ENCODE measurements around the gene CAMK2D.

Gene CAMK2D

DNA sequence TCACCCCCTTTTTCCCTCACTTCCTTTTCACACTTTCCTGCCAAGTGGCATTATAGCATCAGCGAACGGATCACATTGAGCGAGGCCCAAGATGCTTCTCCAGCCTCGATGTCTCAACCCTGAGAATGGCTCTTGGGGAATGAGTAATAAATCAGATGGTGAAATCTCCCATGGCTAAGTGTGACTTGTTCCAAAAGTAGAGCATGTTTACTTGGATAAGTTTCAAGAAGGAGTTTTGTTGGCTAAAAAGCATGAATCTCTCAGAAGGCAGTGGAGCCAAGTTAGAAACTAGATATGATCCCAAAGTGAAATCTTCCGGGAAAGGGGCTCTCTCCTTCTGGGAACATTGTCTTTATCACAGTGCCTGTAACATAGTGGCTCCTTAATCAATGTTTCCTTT lies 316.3 kb downstream of the CAMK2D start:
- no peaks in the 10 kb centered on the region for H3K27me3 ChIP-seq (ENCODE audit: control insufficient read depth, insufficient read depth, low read length)
- peaks cover 30% of the 10 kb centered on the region for H3K4me1 ChIP-seq (ENCODE audit: control insufficient read depth, insufficient read depth, low read length)
- no peaks in the 10 kb centered on the region for H3K36me3 ChIP-seq (ENCODE audit: insufficient read depth, low read length)
- H3K9ac ChIP-seq (ENCODE audit: low read depth, low read length): peak overlapping the region; percentile 64
- H3K9me3 ChIP-seq (replicated peaks; ENCODE audit: low read length): peaks cover 6% of the 10 kb centered on the region
- peak overlapping the region; percentile 25 for H3K4me3 ChIP-seq (ENCODE audit: low read length)
- peak overlapping the region; percentile 68 for H3K4me2 ChIP-seq (ENCODE audit: low read length)

DNA sequence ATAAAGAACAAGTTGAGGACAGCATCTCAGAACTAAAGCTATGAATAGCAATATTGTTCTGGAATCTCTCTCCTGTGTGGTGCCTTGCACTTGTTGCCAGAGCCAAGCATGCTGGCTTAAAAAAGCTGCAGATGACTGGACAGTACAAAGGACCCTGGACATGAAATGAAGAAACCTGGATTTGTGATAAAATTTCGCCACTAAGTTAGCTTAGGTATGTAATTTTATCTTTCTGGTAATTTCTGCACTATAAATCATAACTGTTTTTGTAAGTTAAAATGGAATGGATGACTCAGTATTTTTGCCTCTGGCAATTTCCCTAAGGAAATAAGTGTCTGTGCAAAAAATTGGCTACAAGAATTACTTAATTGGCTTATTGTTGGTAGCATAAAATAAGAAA lies 317.2 kb downstream of the CAMK2D start:
- Histone ChIP-seq H3K9ac (ENCODE audit: low read depth, low read length) (peak overlapping the region; percentile 64), H3K9me3 (replicated peaks; ENCODE audit: low read length) (peaks cover 6% of the 10 kb centered on the region), H3K4me2 (ENCODE audit: low read length) (peak overlapping the region; percentile 68), H3K27me3 (ENCODE audit: control insufficient read depth, insufficient read depth, low read length) (no peaks in the 10 kb centered on the region), H3K4me3 (ENCODE audit: low read length) (no peak overlapping the region), H3K4me1 (ENCODE audit: control insufficient read depth, insufficient read depth, low read length) (peaks cover 30% of the 10 kb centered on the region), H3K36me3 (ENCODE audit: insufficient read depth, low read length) (no peaks in the 10 kb centered on the region)

GRCh38 chr4:113442826-113443225 lies 318.7 kb downstream of the CAMK2D start:
- Histone ChIP-seq H3K27me3 (ENCODE audit: control insufficient read depth, insufficient read depth, low read length) (no peaks in the 10 kb centered on the region), H3K9ac (ENCODE audit: low read depth, low read length) (no peak overlapping the region), H3K4me1 (ENCODE audit: control insufficient read depth, insufficient read depth, low read length) (peaks cover 30% of the 10 kb centered on the region), H3K36me3 (ENCODE audit: insufficient read depth, low read length) (no peaks in the 10 kb centered on the region), H3K4me3 (ENCODE audit: low read length) (no peak overlapping the region), H3K9me3 (replicated peaks; ENCODE audit: low read length) (peaks cover 6% of the 10 kb centered on the region), H3K4me2 (ENCODE audit: low read length) (no peak overlapping the region)

- Histone ChIP-seq H3K4me2 (ENCODE audit: low read length) (no peak overlapping the region), H3K9me3 (replicated peaks; ENCODE audit: low read length) (no peaks in the 10 kb centered on the region), H3K4me3 (ENCODE audit: low read length) (no peak overlapping the region), H3K4me1 (ENCODE audit: control insufficient read depth, insufficient read depth, low read length) (peaks cover 37% of the 10 kb centered on the region), H3K36me3 (ENCODE audit: insufficient read depth, low read length) (no peaks in the 10 kb centered on the region), H3K9ac (ENCODE audit: low read depth, low read length) (no peak overlapping the region), H3K27me3 (ENCODE audit: control insufficient read depth, insufficient read depth, low read length) (no peaks in the 10 kb centered on the region)
Observed at GRCh38 chr4:113440371-113440770, 321.2 kb downstream of the CAMK2D start.

GRCh38 chr4:113438596-113438995 lies 322.9 kb downstream of the CAMK2D start:
- no peak overlapping the region for H3K4me3 ChIP-seq (ENCODE audit: low read length)
- H3K9me3 ChIP-seq (replicated peaks; ENCODE audit: low read length): no peaks in the 10 kb centered on the region
- H3K9ac ChIP-seq (ENCODE audit: low read depth, low read length): no peak overlapping the region
- no peak overlapping the region for H3K4me2 ChIP-seq (ENCODE audit: low read length)
- H3K27me3 ChIP-seq (ENCODE audit: control insufficient read depth, insufficient read depth, low read length): no peaks in the 10 kb centered on the region
- H3K36me3 ChIP-seq (ENCODE audit: insufficient read depth, low read length): no peaks in the 10 kb centered on the region
- peaks cover 36% of the 10 kb centered on the region for H3K4me1 ChIP-seq (ENCODE audit: control insufficient read depth, insufficient read depth, low read length)

GRCh38 chr4:113437129-113437528 lies 324.4 kb downstream of the CAMK2D start:
- no peaks in the 10 kb centered on the region for H3K27me3 ChIP-seq (ENCODE audit: control insufficient read depth, insufficient read depth, low read length)
- no peaks in the 10 kb centered on the region for H3K36me3 ChIP-seq (ENCODE audit: insufficient read depth, low read length)
- H3K4me1 ChIP-seq (ENCODE audit: control insufficient read depth, insufficient read depth, low read length): peaks cover 44% of the 10 kb centered on the region
- H3K4me3 ChIP-seq (ENCODE audit: low read length): no peak overlapping the region
- H3K9me3 ChIP-seq (replicated peaks; ENCODE audit: low read length): no peaks in the 10 kb centered on the region
- H3K4me2 ChIP-seq (ENCODE audit: low read length): no peak overlapping the region
- no peak overlapping the region for H3K9ac ChIP-seq (ENCODE audit: low read depth, low read length)

DNA sequence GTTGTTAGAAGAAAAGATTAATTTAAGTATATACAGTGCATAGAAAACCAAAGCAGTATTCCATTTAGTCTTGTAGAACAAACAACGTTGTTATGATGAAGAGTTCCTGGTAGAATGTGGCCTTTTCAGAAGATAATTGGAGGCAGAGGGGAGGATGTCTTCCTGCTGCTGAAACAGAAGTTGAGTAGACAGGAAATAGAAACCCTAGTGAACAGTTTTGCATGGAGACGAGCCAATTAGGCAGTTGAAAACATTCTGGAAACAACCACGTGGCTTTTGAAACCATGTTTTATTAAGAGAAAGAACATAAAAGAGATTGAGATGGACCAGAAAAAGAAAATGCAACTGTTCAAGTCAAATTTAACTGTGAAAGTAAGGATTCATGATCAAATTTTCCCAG lies 325.2 kb downstream of the CAMK2D start:
- H3K4me3 ChIP-seq (ENCODE audit: low read length): peak overlapping the region; percentile 1
- H3K9me3 ChIP-seq (replicated peaks; ENCODE audit: low read length): no peaks in the 10 kb centered on the region
- H3K27me3 ChIP-seq (ENCODE audit: control insufficient read depth, insufficient read depth, low read length): no peaks in the 10 kb centered on the region
- H3K4me1 ChIP-seq (ENCODE audit: control insufficient read depth, insufficient read depth, low read length): peaks cover 44% of the 10 kb centered on the region
- no peak overlapping the region for H3K9ac ChIP-seq (ENCODE audit: low read depth, low read length)
- peak overlapping the region; percentile 53 for H3K4me2 ChIP-seq (ENCODE audit: low read length)
- H3K36me3 ChIP-seq (ENCODE audit: insufficient read depth, low read length): no peaks in the 10 kb centered on the region

GRCh38 chr4:113435893-113436292 lies 325.6 kb downstream of the CAMK2D start:
- Histone ChIP-seq H3K9ac (ENCODE audit: low read depth, low read length) (no peak overlapping the region), H3K4me3 (ENCODE audit: low read length) (peak overlapping the region; percentile 1), H3K9me3 (replicated peaks; ENCODE audit: low read length) (no peaks in the 10 kb centered on the region), H3K4me2 (ENCODE audit: low read length) (peak overlapping the region; percentile 53), H3K36me3 (ENCODE audit: insufficient read depth, low read length) (no peaks in the 10 kb centered on the region), H3K4me1 (ENCODE audit: control insufficient read depth, insufficient read depth, low read length) (peaks cover 44% of the 10 kb centered on the region), H3K27me3 (ENCODE audit: control insufficient read depth, insufficient read depth, low read length) (no peaks in the 10 kb centered on the region)

GRCh38 chr4:113434247-113434587 lies 327.3 kb downstream of the CAMK2D start:
- no peak overlapping the region for H3K4me3 ChIP-seq (ENCODE audit: low read length)

GRCh38 chr4:113433536-113434246 lies 327.8 kb downstream of the CAMK2D start:
- H3K4me2 ChIP-seq (ENCODE audit: low read length): peak overlapping the region; percentile 10
- no peaks in the 10 kb centered on the region for H3K36me3 ChIP-seq (ENCODE audit: insufficient read depth, low read length)
- no peaks in the 10 kb centered on the region for H3K27me3 ChIP-seq (ENCODE audit: control insufficient read depth, insufficient read depth, low read length)
- peak overlapping the region; percentile 1 for H3K4me3 ChIP-seq (ENCODE audit: low read length)
- no peak overlapping the region for H3K9ac ChIP-seq (ENCODE audit: low read depth, low read length)
- no peaks in the 10 kb centered on the region for H3K9me3 ChIP-seq (replicated peaks; ENCODE audit: low read length)
- H3K4me1 ChIP-seq (ENCODE audit: control insufficient read depth, insufficient read depth, low read length): peaks cover 44% of the 10 kb centered on the region

More at GRCh38 chr4:113434247-113434587, 327.3 kb downstream of the CAMK2D start:
- peak overlapping the region; percentile 6 for H3K9ac ChIP-seq (ENCODE audit: low read depth, low read length)
- H3K4me1 ChIP-seq (ENCODE audit: control insufficient read depth, insufficient read depth, low read length): peaks cover 44% of the 10 kb centered on the region
- no peaks in the 10 kb centered on the region for H3K9me3 ChIP-seq (replicated peaks; ENCODE audit: low read length)
- no peaks in the 10 kb centered on the region for H3K36me3 ChIP-seq (ENCODE audit: insufficient read depth, low read length)
- no peaks in the 10 kb centered on the region for H3K27me3 ChIP-seq (ENCODE audit: control insufficient read depth, insufficient read depth, low read length)
- H3K4me2 ChIP-seq (ENCODE audit: low read length): peak overlapping the region; percentile 10

GRCh38 chr4:113433116-113433515 lies 328.4 kb downstream of the CAMK2D start:
- Histone ChIP-seq H3K9me3 (replicated peaks; ENCODE audit: low read length) (no peaks in the 10 kb centered on the region), H3K4me1 (ENCODE audit: control insufficient read depth, insufficient read depth, low read length) (peaks cover 44% of the 10 kb centered on the region), H3K4me3 (ENCODE audit: low read length) (no peak overlapping the region), H3K9ac (ENCODE audit: low read depth, low read length) (no peak overlapping the region), H3K27me3 (ENCODE audit: control insufficient read depth, insufficient read depth, low read length) (no peaks in the 10 kb centered on the region), H3K4me2 (ENCODE audit: low read length) (no peak overlapping the region), H3K36me3 (ENCODE audit: insufficient read depth, low read length) (no peaks in the 10 kb centered on the region)

DNA sequence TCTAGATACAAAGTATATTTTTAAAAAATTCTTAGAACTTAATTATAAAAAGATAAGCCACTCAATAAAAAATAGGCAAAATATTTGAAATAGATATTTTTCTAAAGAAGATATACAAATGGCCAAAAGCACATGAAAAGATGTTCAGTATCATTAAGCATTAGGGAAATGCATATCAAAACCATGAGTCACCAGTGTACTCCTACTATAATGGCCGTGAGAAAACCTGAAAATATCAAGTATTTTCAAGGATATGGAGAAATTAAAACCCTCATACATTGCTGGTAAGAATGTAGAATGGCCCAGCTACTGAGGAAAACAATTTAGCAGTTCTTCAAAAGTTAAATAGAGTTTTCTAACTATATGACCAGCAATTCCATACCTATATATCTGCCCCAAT lies 337.9 kb downstream of the CAMK2D start:
- Histone ChIP-seq H3K4me2 (ENCODE audit: low read length) (no peak overlapping the region), H3K36me3 (ENCODE audit: insufficient read depth, low read length) (no peaks in the 10 kb centered on the region), H3K9ac (ENCODE audit: low read depth, low read length) (no peak overlapping the region), H3K4me1 (ENCODE audit: control insufficient read depth, insufficient read depth, low read length) (peaks cover 4% of the 10 kb centered on the region), H3K9me3 (replicated peaks; ENCODE audit: low read length) (no peaks in the 10 kb centered on the region), H3K27me3 (ENCODE audit: control insufficient read depth, insufficient read depth, low read length) (no peaks in the 10 kb centered on the region), H3K4me3 (ENCODE audit: low read length) (no peak overlapping the region)
